ENCODE results near the gene LYPD5.
"Not testable (repeated sequence)": the region's sequence is repeated elsewhere in the genome, so short reads cannot be mapped to it uniquely, and the experiment has no call there.

- TF ChIP-seq POLR2A (IDR thresholded peaks at IDR 0.05; ENCODE audit: low read depth, low read length); POLR2AphosphoS5 (IDR thresholded peaks at IDR 0.05; ENCODE audit: low read depth, low read length); TAF1 (IDR thresholded peaks at IDR 0.05; ENCODE audit: borderline replicate concordance, low read depth, low read length): not testable (repeated sequence)
These were observed 27.3 kb downstream of the LYPD5 start for GRCh38 chr19:43774940-43775258.

Data from GM12892 (cell line).